B cell (primary cell): ENCODE results near the gene ASPHD2. TPM values are rescaled to one million over a fixed set of nuclear protein-coding genes. Genes with fewer than 3 reads are reported as not detected.

Experiments
- ATAC-seq: fragments of 200-7000 bp; cut with Tn5 transposase; one replicate; pipeline ENCODE4 v1.10.0; 2021; ENCODE audit warnings: low read depth, mild to moderate bottlenecking, moderate number of reproducible peaks, moderate library complexity
- CTCF ChIA-PET: fragments of 350-600 bp; sonication (Branson Sonifier 250); formaldehyde crosslinking; loops from one replicate; lab custom pipeline; 2021; ENCODE audit warnings: antibody characterized with exemption, inconsistent platforms; lab: Charles Lee
- POLR2A ChIA-PET: fragments of 350-600 bp; sonication (Branson Sonifier 250); formaldehyde crosslinking; loops from one replicate; lab custom pipeline; 2021; ENCODE audit warnings: antibody characterized with exemption; lab: Charles Lee
- DNase-seq: peaks from one replicate; pipeline ENCODE4 v3.0.0; 2013
- H2AFZ ChIP-seq: 2 replicates; pipeline ENCODE4 v1.6.1; 2012; ENCODE audit warnings: mild to moderate bottlenecking, low read depth, low read length; ENCODE audit not compliant: insufficient read depth, poor library complexity, severe bottlenecking
- H3K27ac ChIP-seq, 2 donors: 1 replicate in 1 of 2; 2 replicates in 1 of 2; pipeline ENCODE4 v1.5.1; 2012 to 2013; ENCODE audit warnings: low read length in 2 of 2, mild to moderate bottlenecking in 2 of 2, moderate library complexity in 1 of 2
- H3K27me3 ChIP-seq, 4 experiments: fragments of 200-600 bp in 1 of 4; sonication (generic) in 1 of 4; replicated peaks in 1 of 4; 1 replicate in 2 of 4; 2 replicates in 2 of 4; pipeline versions ENCODE4 v1.6.1 to v1.7.0; 2013 to 2016; ENCODE audit warnings: low read length in 3 of 4, mild to moderate bottlenecking in 2 of 4, mixed read lengths in 1 of 4, moderate library complexity in 1 of 4; ENCODE audit not compliant: insufficient read depth in 4 of 4, control insufficient read depth in 3 of 4; ENCODE audit errors: control extremely low read depth in 1 of 4
- H3K36me3 ChIP-seq, 2 experiments: replicated peaks in 1 of 2; 1 replicate in 1 of 2; 2 replicates in 1 of 2; pipeline versions ENCODE4 v1.6.1 to v1.7.1; 2013; ENCODE audit warnings: low read length in 1 of 2; ENCODE audit not compliant: insufficient read depth in 2 of 2, control insufficient read depth in 1 of 2; ENCODE audit errors: control extremely low read depth in 1 of 2, extremely low read depth in 1 of 2
- H3K4me1 ChIP-seq, 2 donors: fragments of 200-600 bp in 1 of 2; sonication (generic) in 1 of 2; 1 replicate in 1 of 2; 2 replicates in 1 of 2; pipeline versions ENCODE4 v1.5.1 to v1.6.1; 2013 to 2017; ENCODE audit warnings: low read length in 2 of 2; ENCODE audit not compliant: control insufficient read depth in 2 of 2, insufficient read depth in 2 of 2
- H3K4me2 ChIP-seq: replicated peaks from 2 replicates; pipeline ENCODE3; 2012; ENCODE audit warnings: mild to moderate bottlenecking, low read depth, low read length; ENCODE audit not compliant: poor library complexity, severe bottlenecking
- H3K4me3 ChIP-seq, 5 experiments: fragments of 200-600 bp in 1 of 5; sonication (generic) in 1 of 5; 1 replicate in 3 of 5; 2 replicates in 2 of 5; pipeline versions ENCODE4 v1.5.1 to v1.7.0; 2011 to 2016; ENCODE audit warnings: low read length in 4 of 5, mild to moderate bottlenecking in 4 of 5, low read depth in 2 of 5, control low read depth in 1 of 5, moderate library complexity in 1 of 5; ENCODE audit not compliant: insufficient read depth in 1 of 5; ENCODE audit errors: control extremely low read depth in 1 of 5, extremely low read depth in 1 of 5
- H3K79me2 ChIP-seq: fragments of 200-600 bp; sonication (generic); one replicate; pipeline ENCODE4 v1.6.0; 2016; ENCODE audit warnings: low read length; ENCODE audit not compliant: control insufficient read depth, insufficient read depth
- H3K9ac ChIP-seq: fragments of 200-600 bp; sonication (generic); 2 replicates; pipeline ENCODE4 v1.6.1; 2017; ENCODE audit warnings: mild to moderate bottlenecking, low read length, moderate library complexity
- H3K9me3 ChIP-seq, 3 donors: one replicate each; pipeline versions ENCODE4 v1.6.1 to v1.7.1; 2013; ENCODE audit warnings: low read length in 2 of 3; ENCODE audit not compliant: control insufficient read depth in 2 of 3, insufficient read depth in 1 of 3; ENCODE audit errors: control extremely low read depth in 1 of 3
- H4K20me1 ChIP-seq: 2 replicates; pipeline ENCODE4 v1.6.0; 2012; ENCODE audit warnings: mild to moderate bottlenecking, low read length; ENCODE audit not compliant: insufficient read depth, control insufficient read depth, poor library complexity, severe bottlenecking
- H3K27ac Mint-ChIP-seq: one replicate; pipeline ENCODE4 v1.8.0; 2021; ENCODE audit warnings: mixed read lengths
- H3K27me3 Mint-ChIP-seq: one replicate; pipeline ENCODE4 v1.8.0; 2021; ENCODE audit warnings: mixed read lengths
- H3K4me1 Mint-ChIP-seq: one replicate; pipeline ENCODE4 v1.8.0; 2021; ENCODE audit warnings: mixed read lengths
- H3K4me3 Mint-ChIP-seq: one replicate; pipeline ENCODE4 v1.8.0; 2021; ENCODE audit warnings: mixed read lengths
- H3K9me3 Mint-ChIP-seq: one replicate; pipeline ENCODE4 v1.8.0; 2022; ENCODE audit warnings: mixed read lengths; ENCODE audit not compliant: insufficient read depth
- EZH2 ChIP-seq: IDR thresholded peaks from 2 replicates; pipeline ENCODE4 v1.6.1; 2012; ENCODE audit warnings: borderline replicate concordance, low read depth, mild to moderate bottlenecking, moderate library complexity, low read length; ENCODE audit not compliant: insufficient read depth, poor library complexity, severe bottlenecking
- WGBS: methylation state at CpG from one replicate; pipeline ENCODE4 v1.1.5; 2013; ENCODE audit warnings: missing lambda C conversion rate; ENCODE audit not compliant: insufficient coverage; 5-methylcytosine and 5-hydroxymethylcytosine counted together
- intact Hi-C: fragments of 100-400 bp; cut with micrococcal nuclease; formaldehyde crosslinking; loops from one replicate; pipeline ENCODE4 v1.10.0; 2022
- polyA plus RNA-seq: library from polyadenylated mRNA; depleted of rRNA; stranded (reverse); fragments of >200 nt; gene quantifications from 2 replicates; pipeline ENCODE4 v1.2.3, GENCODE V29; 2012
- total RNA-seq, 2 donors: library from RNA; stranded (reverse); fragments of 120-200 nt in 1 of 2; gene quantifications; 1 replicate in 1 of 2; 2 replicates in 1 of 2; pipeline versions ENCODE4 v1.2.3 to v1.2.4, GENCODE V29; 2013 to 2022
- TF ChIP-seq, protein P1 (sequence below): fragments of 200-600 bp; IDR thresholded peaks from one replicate; pipeline ENCODE4 v1.8.0; 2022; ENCODE audit warnings: antibody characterized with exemption, mild to moderate bottlenecking

ASPHD2 gene
- total and polyA plus RNA-seq, 2 donors (not counting 1 experiment from before 2014, with no cell fraction given) = 5.7 to 7.3 TPM

DNA sequence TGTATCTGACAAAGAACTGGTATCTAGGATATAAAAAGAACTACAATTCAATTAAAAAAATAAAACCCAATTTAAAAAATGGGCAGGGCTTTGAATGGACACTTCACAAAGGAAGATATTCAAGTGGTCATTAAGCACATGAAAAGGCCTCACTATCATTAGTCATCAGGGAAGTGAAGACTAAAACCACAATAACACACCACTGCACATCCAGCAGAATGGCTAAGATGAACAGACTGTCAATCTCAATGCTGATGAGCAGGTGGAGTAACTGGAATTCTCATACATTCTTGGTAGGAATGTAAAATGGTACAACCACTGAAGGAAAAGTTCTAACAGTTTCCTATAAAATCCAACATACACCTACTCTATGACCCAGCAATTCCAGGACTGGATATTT, 45.6 kb downstream of the ASPHD2 start:
- Histone ChIP-seq H3K9me3 (no peaks in the 10 kb centered on the region), H3K36me3 (peaks cover 4 to 69% of the 10 kb centered on the region in 2 experiments), H4K20me1 (no peaks in the 10 kb centered on the region), H2AFZ (no peak overlapping the region), H3K4me1 (peaks cover 11 to 13% of the 10 kb centered on the region in 2 donors), H3K27me3 (no peaks in the 10 kb centered on the region), H3K9ac (no peak overlapping the region), H3K27ac (no peak overlapping the region), H3K79me2 (peaks cover 72% of the 10 kb centered on the region), H3K4me2 (no peak overlapping the region), H3K4me3 (no peak overlapping the region)
- CTCF ChIA-PET = interaction anchor here (2.0 kb wide), 1 partner anchor 13 kb away, joined by 10 read pairs; no protein-coding TSS in a partner anchor
- H3K4me1 Mint-ChIP-seq = peaks cover 22% of the 10 kb centered on the region
- intact Hi-C loops = no loop called here
- H3K4me3 Mint-ChIP-seq = no peak overlapping the region
- TF ChIP-seq, protein P1, sequence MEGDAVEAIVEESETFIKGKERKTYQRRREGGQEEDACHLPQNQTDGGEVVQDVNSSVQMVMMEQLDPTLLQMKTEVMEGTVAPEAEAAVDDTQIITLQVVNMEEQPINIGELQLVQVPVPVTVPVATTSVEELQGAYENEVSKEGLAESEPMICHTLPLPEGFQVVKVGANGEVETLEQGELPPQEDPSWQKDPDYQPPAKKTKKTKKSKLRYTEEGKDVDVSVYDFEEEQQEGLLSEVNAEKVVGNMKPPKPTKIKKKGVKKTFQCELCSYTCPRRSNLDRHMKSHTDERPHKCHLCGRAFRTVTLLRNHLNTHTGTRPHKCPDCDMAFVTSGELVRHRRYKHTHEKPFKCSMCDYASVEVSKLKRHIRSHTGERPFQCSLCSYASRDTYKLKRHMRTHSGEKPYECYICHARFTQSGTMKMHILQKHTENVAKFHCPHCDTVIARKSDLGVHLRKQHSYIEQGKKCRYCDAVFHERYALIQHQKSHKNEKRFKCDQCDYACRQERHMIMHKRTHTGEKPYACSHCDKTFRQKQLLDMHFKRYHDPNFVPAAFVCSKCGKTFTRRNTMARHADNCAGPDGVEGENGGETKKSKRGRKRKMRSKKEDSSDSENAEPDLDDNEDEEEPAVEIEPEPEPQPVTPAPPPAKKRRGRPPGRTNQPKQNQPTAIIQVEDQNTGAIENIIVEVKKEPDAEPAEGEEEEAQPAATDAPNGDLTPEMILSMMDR = no peak
- no peak for TF ChIP-seq EZH2
- ATAC-seq (no peak), DNase-seq (no peak)
- no peaks in the 10 kb centered on the region for H3K27me3 Mint-ChIP-seq
- no peak overlapping the region for H3K27ac Mint-ChIP-seq
- POLR2A ChIA-PET = no interaction called here
- H3K9me3 Mint-ChIP-seq = no peaks in the 10 kb centered on the region

DNA sequence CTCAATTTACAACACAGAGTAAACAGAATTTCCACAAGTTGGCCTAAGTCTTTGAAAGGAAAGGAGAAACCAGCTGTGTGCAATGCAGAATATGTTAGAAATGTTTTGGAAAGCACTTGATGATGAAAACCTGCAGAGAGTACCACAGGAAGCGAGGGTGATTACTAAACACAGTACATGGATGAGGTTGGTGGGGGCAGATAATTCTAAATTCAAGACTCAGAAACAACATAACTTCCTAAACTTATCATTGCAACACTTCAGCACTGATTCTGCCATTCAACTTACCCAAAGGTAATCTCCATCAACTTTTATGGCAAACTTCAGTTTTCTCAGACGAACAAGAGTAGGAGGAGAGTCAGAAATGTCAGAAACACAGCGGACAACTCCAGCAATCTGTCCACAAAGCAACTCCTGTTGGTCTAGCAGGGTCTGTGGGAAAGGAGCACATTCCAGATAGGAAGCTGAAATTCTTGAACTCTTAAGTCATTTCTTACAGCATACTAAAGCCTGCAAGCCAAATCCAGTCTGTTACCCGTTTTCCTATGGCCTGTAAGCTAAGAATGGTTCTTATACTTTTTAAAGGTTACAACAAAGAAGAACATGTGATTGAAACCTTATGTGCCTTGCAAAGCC, 47.8 kb downstream of the ASPHD2 start:
- ATAC-seq (no peak), DNase-seq (no peak)
- Histone ChIP-seq H3K9ac (no peak overlapping the region), H2AFZ (no peak overlapping the region), H3K36me3 (peaks cover 0 to 48% of the 10 kb centered on the region in 2 experiments), H4K20me1 (no peaks in the 10 kb centered on the region), H3K27me3 (no peaks in the 10 kb centered on the region), H3K79me2 (peaks cover 78% of the 10 kb centered on the region), H3K27ac (no peak overlapping the region), H3K9me3 (no peaks in the 10 kb centered on the region), H3K4me3 (no peak overlapping the region), H3K4me1 (peaks cover 31 to 34% of the 10 kb centered on the region in 2 donors), H3K4me2 (no peak overlapping the region)
- intact Hi-C loops = no loop called here
- peak overlapping the region; percentile 56 for H3K27ac Mint-ChIP-seq
- no peaks in the 10 kb centered on the region for H3K27me3 Mint-ChIP-seq
- peaks cover 42% of the 10 kb centered on the region for H3K4me1 Mint-ChIP-seq
- CTCF ChIA-PET = no interaction called here
- POLR2A ChIA-PET = no interaction called here
- H3K9me3 Mint-ChIP-seq = no peaks in the 10 kb centered on the region
- 100% methylated on average over 1 of the region's 4 CpGs for WGBS
- no peak for TF ChIP-seq EZH2
- TF ChIP-seq, protein P1 = no peak
- no peak overlapping the region for H3K4me3 Mint-ChIP-seq
